Middle frontal gyrus (tissue), 1 donor: Measurements from ENCODE around the gene DHDH.
"Not testable (repeated sequence)": the region's sequence is repeated elsewhere in the genome, so short reads cannot be mapped to it uniquely, and the experiment has no call there.

Experiments used
- DNase-seq: peaks from one replicate; pipeline ENCODE4 v3.0.0-alpha.2; 2015; ENCODE audit warnings: low spot score; ENCODE audit errors: extremely low spot score

Gene DHDH

GRCh38 chr19:48933382-48933932 lies at the start of gene DHDH:
Gene DHDH, plus strand, starts transcription at chr19:48933699. Its CDS starts 23 bp downstream, at chr19:48933722.
- peak; percentile 50 for DNase-seq

- DNase-seq, result no peak
Measured at GRCh38 chr19:48883726-48884125, 49.8 kb upstream of the DHDH start.

GRCh38 chr19:48887861-48888612 lies 45.5 kb upstream of the DHDH start:
- DNase-seq, result no peak

GRCh38 chr19:48889496-48889895 lies 44.0 kb upstream of the DHDH start:
- not testable (repeated sequence) for DNase-seq

- no peak for DNase-seq
Measured at GRCh38 chr19:48890551-48890950, 42.9 kb upstream of the DHDH start.

- no peak for DNase-seq
Measured at GRCh38 chr19:48895226-48895625, 38.3 kb upstream of the DHDH start.

GRCh38 chr19:48896191-48896720 lies 37.2 kb upstream of the DHDH start:
- DNase-seq, result no peak

GRCh38 chr19:48897181-48897580 lies 36.3 kb upstream of the DHDH start:
- no peak for DNase-seq

- not testable (repeated sequence) for DNase-seq
Measured at GRCh38 chr19:48899386-48899749, 34.1 kb upstream of the DHDH start.

GRCh38 chr19:48899781-48900476 lies 33.6 kb upstream of the DHDH start, which contains the start of gene NUCB1:
Gene NUCB1, plus strand, starts transcription at chr19:48900312. Its CDS starts 485 bp downstream, at chr19:48900797.
- DNase-seq, result peak; percentile 98

GRCh38 chr19:48900477-48901406 lies 32.8 kb upstream of the DHDH start:
- no peak for DNase-seq

- not testable (repeated sequence) for DNase-seq
Measured at GRCh38 chr19:48902291-48902690, 31.2 kb upstream of the DHDH start.

GRCh38 chr19:48903788-48904187 lies 29.7 kb upstream of the DHDH start:
- not testable (repeated sequence) for DNase-seq

- DNase-seq, result no peak
Measured at GRCh38 chr19:48905664-48906063, 27.8 kb upstream of the DHDH start.

- DNase-seq, result no peak
Measured at GRCh38 chr19:48906324-48906723, 27.2 kb upstream of the DHDH start.

- DNase-seq, result no peak
Measured at GRCh38 chr19:48907671-48908070, 25.8 kb upstream of the DHDH start.

- DNase-seq, result not testable (repeated sequence)
Measured at GRCh38 chr19:48909424-48910077, 23.9 kb upstream of the DHDH start.

- DNase-seq, result no peak
Measured at GRCh38 chr19:48910803-48911202, 22.7 kb upstream of the DHDH start.

GRCh38 chr19:48913114-48913889 lies 20.2 kb upstream of the DHDH start:
- DNase-seq, result no peak

GRCh38 chr19:48914181-48914580 lies 19.3 kb upstream of the DHDH start:
- no peak for DNase-seq
